IMR-90 (cell line): ENCODE data around the gene INPP4A.

Experiments used
- POLR2A ChIP-seq: IDR thresholded peaks from 2 replicates; pipeline ENCODE4 v1.6.1; 2012; ENCODE audit warnings: mild to moderate bottlenecking, low read depth, low read length
- RAD21 ChIP-seq: IDR thresholded peaks from 2 replicates; pipeline ENCODE4 v1.6.1; 2012; ENCODE audit warnings: low read length, improper control_type of control experiment
- TF ChIP-seq, protein P1 (sequence below): conservative IDR thresholded peaks from 2 replicates; pipeline ENCODE4 v1.5.1; 2012; ENCODE audit warnings: mild to moderate bottlenecking, low read depth, low read length, improper control_type of control experiment
- TF ChIP-seq, protein P2 (sequence below): fragments of 150-350 bp; IDR thresholded peaks from 2 replicates; pipeline ENCODE4 v1.6.1; 2017; ENCODE audit warnings: mild to moderate bottlenecking, antibody characterized with exemption, low read length, low read depth
- TF ChIP-seq, protein P3 (sequence below): fragments of 150-350 bp; IDR thresholded peaks from 2 replicates; pipeline ENCODE4 v1.6.1; 2016; ENCODE audit warnings: low read depth, mild to moderate bottlenecking, low read length, moderate library complexity, borderline replicate concordance

DNA sequence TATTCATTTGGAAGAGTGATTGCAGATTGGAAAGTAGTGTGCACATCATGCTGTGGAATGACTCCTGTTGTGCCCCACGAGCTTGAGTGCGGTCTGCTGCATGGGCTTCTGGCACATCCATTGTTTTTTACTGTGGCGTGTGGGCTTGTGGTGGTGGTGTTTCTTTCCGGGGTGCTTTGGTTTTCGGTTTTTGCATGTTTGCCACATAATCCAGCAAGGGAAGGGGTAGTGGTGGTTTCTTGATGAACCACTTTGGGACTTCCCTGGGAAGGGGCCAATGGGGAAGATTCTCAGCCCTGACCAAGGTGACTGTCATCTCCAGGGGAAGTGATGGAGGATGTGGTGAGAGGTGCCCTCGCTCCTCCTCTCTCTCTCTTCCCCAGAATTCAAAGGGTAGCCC, 106.7 kb downstream of the INPP4A start:
- TF ChIP-seq, protein P1, sequence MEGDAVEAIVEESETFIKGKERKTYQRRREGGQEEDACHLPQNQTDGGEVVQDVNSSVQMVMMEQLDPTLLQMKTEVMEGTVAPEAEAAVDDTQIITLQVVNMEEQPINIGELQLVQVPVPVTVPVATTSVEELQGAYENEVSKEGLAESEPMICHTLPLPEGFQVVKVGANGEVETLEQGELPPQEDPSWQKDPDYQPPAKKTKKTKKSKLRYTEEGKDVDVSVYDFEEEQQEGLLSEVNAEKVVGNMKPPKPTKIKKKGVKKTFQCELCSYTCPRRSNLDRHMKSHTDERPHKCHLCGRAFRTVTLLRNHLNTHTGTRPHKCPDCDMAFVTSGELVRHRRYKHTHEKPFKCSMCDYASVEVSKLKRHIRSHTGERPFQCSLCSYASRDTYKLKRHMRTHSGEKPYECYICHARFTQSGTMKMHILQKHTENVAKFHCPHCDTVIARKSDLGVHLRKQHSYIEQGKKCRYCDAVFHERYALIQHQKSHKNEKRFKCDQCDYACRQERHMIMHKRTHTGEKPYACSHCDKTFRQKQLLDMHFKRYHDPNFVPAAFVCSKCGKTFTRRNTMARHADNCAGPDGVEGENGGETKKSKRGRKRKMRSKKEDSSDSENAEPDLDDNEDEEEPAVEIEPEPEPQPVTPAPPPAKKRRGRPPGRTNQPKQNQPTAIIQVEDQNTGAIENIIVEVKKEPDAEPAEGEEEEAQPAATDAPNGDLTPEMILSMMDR: no peak
- no peak for TF ChIP-seq POLR2A
- TF ChIP-seq, protein P2, sequence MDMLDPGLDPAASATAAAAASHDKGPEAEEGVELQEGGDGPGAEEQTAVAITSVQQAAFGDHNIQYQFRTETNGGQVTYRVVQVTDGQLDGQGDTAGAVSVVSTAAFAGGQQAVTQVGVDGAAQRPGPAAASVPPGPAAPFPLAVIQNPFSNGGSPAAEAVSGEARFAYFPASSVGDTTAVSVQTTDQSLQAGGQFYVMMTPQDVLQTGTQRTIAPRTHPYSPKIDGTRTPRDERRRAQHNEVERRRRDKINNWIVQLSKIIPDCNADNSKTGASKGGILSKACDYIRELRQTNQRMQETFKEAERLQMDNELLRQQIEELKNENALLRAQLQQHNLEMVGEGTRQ: no peak
- TF ChIP-seq RAD21: no peak
- TF ChIP-seq, protein P3, sequence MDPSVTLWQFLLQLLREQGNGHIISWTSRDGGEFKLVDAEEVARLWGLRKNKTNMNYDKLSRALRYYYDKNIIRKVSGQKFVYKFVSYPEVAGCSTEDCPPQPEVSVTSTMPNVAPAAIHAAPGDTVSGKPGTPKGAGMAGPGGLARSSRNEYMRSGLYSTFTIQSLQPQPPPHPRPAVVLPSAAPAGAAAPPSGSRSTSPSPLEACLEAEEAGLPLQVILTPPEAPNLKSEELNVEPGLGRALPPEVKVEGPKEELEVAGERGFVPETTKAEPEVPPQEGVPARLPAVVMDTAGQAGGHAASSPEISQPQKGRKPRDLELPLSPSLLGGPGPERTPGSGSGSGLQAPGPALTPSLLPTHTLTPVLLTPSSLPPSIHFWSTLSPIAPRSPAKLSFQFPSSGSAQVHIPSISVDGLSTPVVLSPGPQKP: no peak
